ENCODE measurements around the gene PELI2.

Gene PELI2

DNA sequence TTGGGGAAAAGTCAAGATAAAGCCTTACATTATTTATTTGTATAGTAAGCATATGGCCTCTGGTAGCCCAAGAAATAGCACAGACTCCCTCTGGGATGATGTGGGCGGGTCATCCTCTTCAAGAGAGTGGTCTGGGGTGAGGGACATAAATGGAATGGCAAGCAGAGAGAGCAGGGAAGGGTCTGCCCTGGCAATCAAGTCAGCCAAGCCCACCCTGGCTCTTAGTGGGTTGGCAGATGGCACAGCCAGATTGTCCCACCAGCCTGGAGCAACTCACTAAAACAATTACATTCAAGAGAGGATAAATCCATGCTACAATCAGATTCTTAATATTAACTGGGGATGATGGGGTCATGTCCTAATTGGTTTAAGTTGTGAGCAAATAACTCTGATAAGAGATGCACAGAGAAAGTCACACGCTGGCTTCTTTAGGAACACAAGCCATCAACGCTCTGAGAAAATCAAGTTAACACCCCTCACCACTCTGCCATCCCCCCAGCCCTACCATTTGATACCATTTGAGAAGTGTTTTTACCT is 2.8 kb upstream of the PELI2 start:
- Histone ChIP-seq H3K4me3 (ENCODE audit: low read depth, low read length) (no peak overlapping the region), H3K36me3 (ENCODE audit: control insufficient read depth in 2 of 2, insufficient read depth in 1 of 2, low read length in 2 of 2) (no peaks in the 10 kb centered on the region), H3K4me1 (ENCODE audit: control insufficient read depth, insufficient read depth, low read length) (peaks cover 4% of the 10 kb centered on the region), H3K9me3 (ENCODE audit: control insufficient read depth, insufficient read depth, low read depth, low read length) (no peaks in the 10 kb centered on the region), H3K27ac (ENCODE audit: extremely low read depth, low read depth, low read length) (no peak overlapping the region)
- POLR2A ChIA-PET: no interaction called here
- CTCF ChIA-PET: no interaction called here
- TF ChIP-seq, protein P1, sequence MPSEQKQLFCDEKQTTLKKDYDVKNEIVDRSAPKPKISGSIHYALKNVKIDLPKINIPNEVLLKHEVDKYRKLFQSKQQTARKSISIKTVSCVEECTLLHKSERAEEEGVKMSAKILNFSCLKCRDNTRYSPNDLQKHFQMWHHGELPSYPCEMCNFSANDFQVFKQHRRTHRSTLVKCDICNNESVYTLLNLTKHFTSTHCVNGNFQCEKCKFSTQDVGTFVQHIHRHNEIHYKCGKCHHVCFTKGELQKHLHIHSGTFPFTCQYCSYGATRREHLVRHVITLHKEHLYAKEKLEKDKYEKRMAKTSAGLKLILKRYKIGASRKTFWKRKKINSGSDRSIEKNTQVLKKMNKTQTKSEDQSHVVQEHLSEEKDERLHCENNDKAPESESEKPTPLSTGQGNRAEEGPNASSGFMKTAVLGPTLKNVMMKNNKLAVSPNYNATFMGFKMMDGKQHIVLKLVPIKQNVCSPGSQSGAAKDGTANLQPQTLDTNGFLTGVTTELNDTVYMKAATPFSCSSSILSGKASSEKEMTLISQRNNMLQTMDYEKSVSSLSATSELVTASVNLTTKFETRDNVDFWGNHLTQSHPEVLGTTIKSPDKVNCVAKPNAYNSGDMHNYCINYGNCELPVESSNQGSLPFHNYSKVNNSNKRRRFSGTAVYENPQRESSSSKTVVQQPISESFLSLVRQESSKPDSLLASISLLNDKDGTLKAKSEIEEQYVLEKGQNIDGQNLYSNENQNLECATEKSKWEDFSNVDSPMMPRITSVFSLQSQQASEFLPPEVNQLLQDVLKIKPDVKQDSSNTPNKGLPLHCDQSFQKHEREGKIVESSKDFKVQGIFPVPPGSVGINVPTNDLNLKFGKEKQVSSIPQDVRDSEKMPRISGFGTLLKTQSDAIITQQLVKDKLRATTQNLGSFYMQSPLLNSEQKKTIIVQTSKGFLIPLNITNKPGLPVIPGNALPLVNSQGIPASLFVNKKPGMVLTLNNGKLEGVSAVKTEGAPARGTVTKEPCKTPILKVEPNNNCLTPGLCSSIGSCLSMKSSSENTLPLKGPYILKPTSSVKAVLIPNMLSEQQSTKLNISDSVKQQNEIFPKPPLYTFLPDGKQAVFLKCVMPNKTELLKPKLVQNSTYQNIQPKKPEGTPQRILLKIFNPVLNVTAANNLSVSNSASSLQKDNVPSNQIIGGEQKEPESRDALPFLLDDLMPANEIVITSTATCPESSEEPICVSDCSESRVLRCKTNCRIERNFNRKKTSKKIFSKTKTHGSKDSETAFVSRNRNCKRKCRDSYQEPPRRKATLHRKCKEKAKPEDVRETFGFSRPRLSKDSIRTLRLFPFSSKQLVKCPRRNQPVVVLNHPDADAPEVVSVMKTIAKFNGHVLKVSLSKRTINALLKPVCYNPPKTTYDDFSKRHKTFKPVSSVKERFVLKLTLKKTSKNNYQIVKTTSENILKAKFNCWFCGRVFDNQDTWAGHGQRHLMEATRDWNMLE (tag by site-specific recombination; conservative IDR thresholded peaks at IDR 0.05; ENCODE audit: low read depth): no peak
- TF ChIP-seq ZNF501 (tag by site-specific recombination; IDR thresholded peaks at IDR 0.05) (no peak), ELK4 (IDR thresholded peaks at IDR 0.05; ENCODE audit: borderline replicate concordance, low read depth, low read length) (no peak), ZNF280D (tag by site-specific recombination; IDR thresholded peaks at IDR 0.05) (no peak)
- TF ChIP-seq, protein P2, sequence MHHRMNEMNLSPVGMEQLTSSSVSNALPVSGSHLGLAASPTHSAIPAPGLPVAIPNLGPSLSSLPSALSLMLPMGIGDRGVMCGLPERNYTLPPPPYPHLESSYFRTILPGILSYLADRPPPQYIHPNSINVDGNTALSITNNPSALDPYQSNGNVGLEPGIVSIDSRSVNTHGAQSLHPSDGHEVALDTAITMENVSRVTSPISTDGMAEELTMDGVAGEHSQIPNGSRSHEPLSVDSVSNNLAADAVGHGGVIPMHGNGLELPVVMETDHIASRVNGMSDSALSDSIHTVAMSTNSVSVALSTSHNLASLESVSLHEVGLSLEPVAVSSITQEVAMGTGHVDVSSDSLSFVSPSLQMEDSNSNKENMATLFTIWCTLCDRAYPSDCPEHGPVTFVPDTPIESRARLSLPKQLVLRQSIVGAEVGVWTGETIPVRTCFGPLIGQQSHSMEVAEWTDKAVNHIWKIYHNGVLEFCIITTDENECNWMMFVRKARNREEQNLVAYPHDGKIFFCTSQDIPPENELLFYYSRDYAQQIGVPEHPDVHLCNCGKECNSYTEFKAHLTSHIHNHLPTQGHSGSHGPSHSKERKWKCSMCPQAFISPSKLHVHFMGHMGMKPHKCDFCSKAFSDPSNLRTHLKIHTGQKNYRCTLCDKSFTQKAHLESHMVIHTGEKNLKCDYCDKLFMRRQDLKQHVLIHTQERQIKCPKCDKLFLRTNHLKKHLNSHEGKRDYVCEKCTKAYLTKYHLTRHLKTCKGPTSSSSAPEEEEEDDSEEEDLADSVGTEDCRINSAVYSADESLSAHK (tag by site-specific recombination; IDR thresholded peaks at IDR 0.05): no peak

- POLR2A ChIA-PET: no interaction called here
- Histone ChIP-seq H3K4me3 (ENCODE audit: low read depth, low read length) (no peak overlapping the region), H3K9me3 (ENCODE audit: control insufficient read depth, insufficient read depth, low read depth, low read length) (no peaks in the 10 kb centered on the region), H3K36me3 (ENCODE audit: control insufficient read depth in 2 of 2, insufficient read depth in 1 of 2, low read length in 2 of 2) (no peaks in the 10 kb centered on the region), H3K4me1 (ENCODE audit: control insufficient read depth, insufficient read depth, low read length) (peaks cover 7% of the 10 kb centered on the region), H3K27ac (ENCODE audit: extremely low read depth, low read depth, low read length) (no peak overlapping the region)
- CTCF ChIA-PET: interaction anchor here (1.9 kb wide), 1 partner anchor 384 kb away, joined by 8 read pairs; no protein-coding TSS in a partner anchor
- TF ChIP-seq ZIC2 (tag by site-specific recombination; IDR thresholded peaks at IDR 0.05): peak; percentile 49
- TF ChIP-seq ZNF366 (tag by site-specific recombination; conservative IDR thresholded peaks at IDR 0.05): no peak
- no peak for TF ChIP-seq ZNF621 (tag by site-specific recombination; IDR thresholded peaks at IDR 0.05)
Measured at GRCh38 chr14:56115976-56116893, 2.0 kb upstream of the PELI2 start.
